ENCODE results near the gene NUDT3. TPM values are rescaled to one million over a fixed set of nuclear protein-coding genes. Genes with fewer than 3 reads are reported as not detected.

NUDT3 gene
- total and polyA plus RNA-seq, 9 of the 15 experiments (the other 6 are each of a cell fraction or from before 2014, with no cell fraction given), result 5.4 to 81.2 (median 56.4) TPM

- TF ChIP-seq HNRNPH1 (optimal IDR thresholded peaks at IDR 0.05; ENCODE audit: low read depth, low read length) (no peak), TARDBP (IDR thresholded peaks at IDR 0.05) (no peak), ZNF586 (CRISPR knock-in tag; conservative IDR thresholded peaks at IDR 0.05) (no peak), ZBED1 (IDR thresholded peaks at IDR 0.05) (no peak), RAD51 (IDR thresholded peaks at IDR 0.05; ENCODE audit: borderline replicate concordance, low read depth) (peak; percentile 84), ZNF165 (CRISPR knock-in tag; IDR thresholded peaks at IDR 0.05; ENCODE audit: borderline replicate concordance) (no peak), ZBTB34 (CRISPR knock-in tag; IDR thresholded peaks at IDR 0.05) (no peak), RBBP5 (IDR thresholded peaks at IDR 0.05; ENCODE audit: borderline replicate concordance, insufficient read depth, low read length, poor library complexity, severe bottlenecking) (peak; percentile 64), ZNF444 (CRISPR knock-in tag; IDR thresholded peaks at IDR 0.05) (no peak), MAZ (CRISPR knock-in tag; conservative IDR thresholded peaks at IDR 0.05 in 1 of 2, IDR thresholded peaks at IDR 0.05 in 1 of 2) (peak; percentile 36 to 39; a peak in 1 of 4 replicates), CEBPG (CRISPR knock-in tag; IDR thresholded peaks at IDR 0.05) (no peak; the same call in 1 of the 2 replicates), CEBPG (tag; conservative IDR thresholded peaks at IDR 0.05 in 1 of 2, IDR thresholded peaks at IDR 0.05 in 1 of 2) (no peak), CEBPB (tag; IDR thresholded peaks at IDR 0.05) (no peak), NR1H2 (CRISPR knock-in tag; IDR thresholded peaks at IDR 0.05) (no peak), ZNF146 (CRISPR knock-in tag; IDR thresholded peaks at IDR 0.05; ENCODE audit: unreplicated experiment) (no peak), ZBTB49 (CRISPR knock-in tag; IDR thresholded peaks at IDR 0.05; ENCODE audit: borderline replicate concordance) (no peak), CTBP1 (IDR thresholded peaks at IDR 0.05; ENCODE audit: borderline replicate concordance) (no peak; the same call in 1 of the 2 replicates), HOMEZ (CRISPR knock-in tag; IDR thresholded peaks at IDR 0.05) (no peak), SMARCA5 (IDR thresholded peaks at IDR 0.05) (no peak), RHOXF2B (CRISPR knock-in tag; conservative IDR thresholded peaks at IDR 0.05) (no peak), HDAC1 (IDR thresholded peaks at IDR 0.05) (no peak), BRD4 (IDR thresholded peaks at IDR 0.05) (no peak), MBD1 (CRISPR knock-in tag; IDR thresholded peaks at IDR 0.05) (no peak)
Measured at GRCh38 chr6:34324738-34325444, 67.6 kb downstream of the NUDT3 start (continued).
